Endothelial cell of umbilical vein (primary cell): ENCODE data around the gene ATP10A.

Experiments used
- CTCF ChIP-seq, 2 donors: IDR thresholded peaks; 1 replicate in 1 of 2; 2 replicates in 1 of 2; pipeline ENCODE4 v1.5.1; 2011; ENCODE audit warnings: low read length in 2 of 2, mild to moderate bottlenecking in 2 of 2, moderate library complexity in 2 of 2, control low read depth in 1 of 2, inconsistent platforms in 1 of 2, low read depth in 1 of 2; ENCODE audit not compliant: insufficient read depth in 1 of 2; ENCODE audit errors: extremely low read depth in 1 of 2
- EZH2 ChIP-seq: IDR thresholded peaks from 2 replicates; pipeline ENCODE4 v1.6.1; 2012; ENCODE audit warnings: borderline replicate concordance, low read depth, mild to moderate bottlenecking, moderate library complexity, low read length, inconsistent platforms; ENCODE audit not compliant: severe bottlenecking
- FOS ChIP-seq: IDR thresholded peaks from 2 replicates; pipeline ENCODE4 v1.6.1; 2011; ENCODE audit warnings: mild to moderate bottlenecking, low read length, moderate library complexity, borderline replicate concordance; ENCODE audit not compliant: insufficient read depth
- JUN ChIP-seq: IDR thresholded peaks from 2 replicates; pipeline ENCODE4 v1.6.1; 2011; ENCODE audit warnings: borderline replicate concordance, low read depth; ENCODE audit not compliant: insufficient read length, insufficient read depth
- MAX ChIP-seq: IDR thresholded peaks from 2 replicates; pipeline ENCODE4 v1.6.1; 2011; ENCODE audit not compliant: insufficient read depth, insufficient read length
- MYC ChIP-seq: IDR thresholded peaks from one replicate; pipeline ENCODE4 v1.6.1; 2011; ENCODE audit warnings: mild to moderate bottlenecking, low read depth, low read length
- POLR2A ChIP-seq: IDR thresholded peaks from 2 replicates; pipeline ENCODE4 v1.6.1; 2012; ENCODE audit warnings: low read depth, mild to moderate bottlenecking, control low read depth, low read length
- POLR2AphosphoS5 ChIP-seq: IDR thresholded peaks from 2 replicates; pipeline ENCODE4 v1.6.1; 2012; ENCODE audit warnings: low read depth, mild to moderate bottlenecking, control low read depth, low read length, moderate library complexity; ENCODE audit not compliant: insufficient read depth

GRCh38 chr15:25858952-25859760, 4.0 kb downstream of the ATP10A start:
- TF ChIP-seq CTCF (IDR thresholded peaks at IDR 0.05; ENCODE audit: extremely low read depth in 1 of 2, insufficient read depth in 1 of 2, low read depth in 1 of 2, low read length in 2 of 2) (no peak), EZH2 (no peak), POLR2A (no peak), MAX (no peak), POLR2AphosphoS5 (no peak), FOS (no peak), JUN (no peak), MYC (no peak)
